Measurements from ENCODE around the gene GFOD1. TPM values are rescaled to one million over a fixed set of nuclear protein-coding genes. Genes with fewer than 3 reads are reported as not detected.

GFOD1 gene
- total RNA-seq, 1 donor from 2014 or later, result 51.6 TPM

DNA sequence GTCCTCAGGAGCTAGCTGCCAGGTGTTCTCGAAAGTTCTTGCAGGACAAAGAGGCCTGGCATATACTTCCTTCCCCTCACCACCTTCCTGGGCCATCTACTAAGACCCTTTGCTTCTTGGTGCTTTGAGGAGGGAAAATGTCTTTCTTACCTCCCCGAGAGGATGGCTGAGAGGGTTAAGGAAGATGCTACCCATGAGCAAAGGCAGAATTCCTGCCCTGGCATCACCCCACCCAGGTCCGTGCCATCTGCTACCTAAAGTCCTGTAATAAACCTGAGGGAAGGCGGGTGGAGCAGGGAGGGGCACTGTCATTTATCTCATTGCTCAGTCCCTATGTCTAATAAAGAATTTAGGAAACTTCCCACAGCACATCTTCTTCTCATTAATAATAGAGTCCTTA is 16.2 kb downstream of the GFOD1 start:
- no peaks in the 10 kb centered on the region for H3K27me3 ChIP-seq (ENCODE audit: low read depth)
- peak overlapping the region; percentile 76 for H3K27ac ChIP-seq (replicated peaks)

DNA sequence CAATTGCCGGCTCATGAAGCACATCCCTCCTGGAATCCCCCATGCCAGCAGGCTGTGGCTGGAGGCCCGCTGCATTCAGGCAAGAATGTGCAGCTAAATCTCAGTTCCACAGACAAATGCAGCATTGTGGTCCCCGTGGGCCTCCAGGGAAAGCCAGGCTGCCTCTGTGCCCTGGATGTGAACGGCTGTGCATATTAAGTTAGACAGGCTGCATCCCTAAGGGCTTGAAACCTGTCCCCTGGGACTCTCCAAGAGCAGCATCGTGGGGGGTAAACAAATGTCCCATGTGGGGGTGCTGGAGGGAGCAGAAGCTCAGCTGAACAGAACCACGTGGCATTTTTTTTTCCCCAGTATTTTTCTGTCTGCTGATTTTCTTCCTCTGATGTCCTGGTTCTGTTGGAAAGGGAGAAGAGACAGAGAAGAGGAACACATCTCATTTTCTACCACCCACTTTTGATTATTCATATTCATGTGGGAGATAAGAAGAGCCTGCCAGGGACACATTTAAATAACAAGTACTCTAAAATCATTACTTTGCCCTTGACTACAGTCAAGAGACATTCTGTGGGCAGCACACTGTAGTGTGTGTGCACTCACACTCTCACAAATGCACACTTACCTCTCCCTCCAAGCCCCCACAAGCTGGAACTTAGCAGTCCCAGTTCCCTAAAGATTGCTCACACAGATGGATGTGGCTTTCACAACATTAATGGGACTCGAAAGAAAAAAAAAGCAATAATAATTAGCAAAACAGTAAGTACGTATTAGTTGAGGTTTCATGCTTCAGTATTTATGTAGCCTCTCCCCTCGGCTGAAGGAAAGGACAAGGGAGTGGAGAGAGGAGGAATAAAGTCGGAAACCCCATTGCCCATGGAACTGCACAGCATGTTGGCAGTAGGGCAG is 16.9 kb downstream of the GFOD1 start:
- intact Hi-C loops (cut with micrococcal nuclease), result no loop called here
- no peak for DNase-seq
- peaks cover 91% of the 10 kb centered on the region for H3K4me1 ChIP-seq
- no peaks in the 10 kb centered on the region for H3K27me3 ChIP-seq (ENCODE audit: low read depth)
- TF ChIP-seq, protein P1, sequence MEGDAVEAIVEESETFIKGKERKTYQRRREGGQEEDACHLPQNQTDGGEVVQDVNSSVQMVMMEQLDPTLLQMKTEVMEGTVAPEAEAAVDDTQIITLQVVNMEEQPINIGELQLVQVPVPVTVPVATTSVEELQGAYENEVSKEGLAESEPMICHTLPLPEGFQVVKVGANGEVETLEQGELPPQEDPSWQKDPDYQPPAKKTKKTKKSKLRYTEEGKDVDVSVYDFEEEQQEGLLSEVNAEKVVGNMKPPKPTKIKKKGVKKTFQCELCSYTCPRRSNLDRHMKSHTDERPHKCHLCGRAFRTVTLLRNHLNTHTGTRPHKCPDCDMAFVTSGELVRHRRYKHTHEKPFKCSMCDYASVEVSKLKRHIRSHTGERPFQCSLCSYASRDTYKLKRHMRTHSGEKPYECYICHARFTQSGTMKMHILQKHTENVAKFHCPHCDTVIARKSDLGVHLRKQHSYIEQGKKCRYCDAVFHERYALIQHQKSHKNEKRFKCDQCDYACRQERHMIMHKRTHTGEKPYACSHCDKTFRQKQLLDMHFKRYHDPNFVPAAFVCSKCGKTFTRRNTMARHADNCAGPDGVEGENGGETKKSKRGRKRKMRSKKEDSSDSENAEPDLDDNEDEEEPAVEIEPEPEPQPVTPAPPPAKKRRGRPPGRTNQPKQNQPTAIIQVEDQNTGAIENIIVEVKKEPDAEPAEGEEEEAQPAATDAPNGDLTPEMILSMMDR (IDR thresholded peaks at IDR 0.05; ENCODE audit: borderline replicate concordance), result no peak
- H3K9me3 ChIP-seq (replicated peaks), result peaks cover 6% of the 10 kb centered on the region
- peak overlapping the region; percentile 76 for H3K27ac ChIP-seq (replicated peaks)
- peak overlapping the region; percentile 20 for H3K4me3 ChIP-seq
- H3K36me3 ChIP-seq, result peaks cover 11% of the 10 kb centered on the region

More for the DNA sequence above, 16.2 kb downstream of the GFOD1 start:
- peaks cover 11% of the 10 kb centered on the region for H3K36me3 ChIP-seq
- intact Hi-C loops (cut with micrococcal nuclease), result no loop called here
- H3K4me1 ChIP-seq, result peaks cover 86% of the 10 kb centered on the region
- TF ChIP-seq, protein P1 (IDR thresholded peaks at IDR 0.05; ENCODE audit: borderline replicate concordance), result no peak
- no peak overlapping the region for H3K4me3 ChIP-seq
- no peak for DNase-seq
- peaks cover 6% of the 10 kb centered on the region for H3K9me3 ChIP-seq (replicated peaks)

DNA sequence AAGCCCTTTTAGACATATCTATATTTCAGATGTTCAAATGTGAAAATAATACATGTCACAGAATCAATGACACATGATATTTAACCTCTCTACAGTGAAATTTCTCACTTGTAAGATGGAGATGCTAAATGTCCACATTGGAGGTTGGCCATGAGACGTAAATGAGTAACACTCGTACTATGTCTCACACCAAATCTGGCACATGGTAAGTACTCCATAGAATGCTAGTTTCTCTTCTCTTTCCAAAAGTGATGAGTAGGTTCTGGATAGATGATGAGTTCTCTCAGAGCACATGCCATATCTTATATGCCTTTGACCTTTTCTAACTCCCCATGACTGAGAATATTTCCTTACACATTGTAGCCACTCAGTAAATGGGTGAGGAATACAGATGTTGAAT is 17.7 kb downstream of the GFOD1 start:
- intact Hi-C loops (cut with micrococcal nuclease), result no loop called here
- H3K9me3 ChIP-seq (replicated peaks), result peaks cover 6% of the 10 kb centered on the region
- no peak overlapping the region for H3K4me3 ChIP-seq
- DNase-seq, result no peak
- H3K27me3 ChIP-seq (ENCODE audit: low read depth), result no peaks in the 10 kb centered on the region
- peaks cover 11% of the 10 kb centered on the region for H3K36me3 ChIP-seq
- H3K27ac ChIP-seq (replicated peaks), result peak overlapping the region; percentile 76
- H3K4me1 ChIP-seq, result peaks cover 96% of the 10 kb centered on the region
- TF ChIP-seq, protein P1 (IDR thresholded peaks at IDR 0.05; ENCODE audit: borderline replicate concordance), result no peak

DNA sequence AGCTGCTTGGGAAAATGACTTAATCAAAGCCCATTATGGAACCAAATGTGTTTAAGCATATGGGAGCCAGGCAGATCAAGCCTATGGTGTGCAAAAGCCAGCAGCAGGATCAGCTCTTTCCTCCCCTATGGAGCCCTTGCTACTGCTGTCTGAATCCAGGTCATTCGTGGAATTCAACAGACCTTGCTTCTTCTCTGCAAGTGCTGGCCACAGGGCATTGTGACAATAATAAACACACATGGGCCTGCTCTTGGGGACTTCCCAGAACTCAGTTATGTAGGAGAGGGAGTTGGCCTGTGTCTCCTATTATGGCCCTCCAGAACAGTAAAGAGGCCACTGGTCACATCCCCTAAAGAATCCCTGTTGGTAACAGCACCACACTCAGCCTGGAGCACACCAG is 18.6 kb downstream of the GFOD1 start:
- Histone ChIP-seq H3K9me3 (replicated peaks) (peaks cover 6% of the 10 kb centered on the region), H3K36me3 (peaks cover 11% of the 10 kb centered on the region), H3K4me1 (peaks cover 96% of the 10 kb centered on the region), H3K4me3 (no peak overlapping the region), H3K27me3 (ENCODE audit: low read depth) (no peaks in the 10 kb centered on the region), H3K27ac (replicated peaks) (peak overlapping the region; percentile 76)
- TF ChIP-seq, protein P1 (IDR thresholded peaks at IDR 0.05; ENCODE audit: borderline replicate concordance), result no peak
- intact Hi-C loops (cut with micrococcal nuclease), result no loop called here
- DNase-seq, result no peak

DNA sequence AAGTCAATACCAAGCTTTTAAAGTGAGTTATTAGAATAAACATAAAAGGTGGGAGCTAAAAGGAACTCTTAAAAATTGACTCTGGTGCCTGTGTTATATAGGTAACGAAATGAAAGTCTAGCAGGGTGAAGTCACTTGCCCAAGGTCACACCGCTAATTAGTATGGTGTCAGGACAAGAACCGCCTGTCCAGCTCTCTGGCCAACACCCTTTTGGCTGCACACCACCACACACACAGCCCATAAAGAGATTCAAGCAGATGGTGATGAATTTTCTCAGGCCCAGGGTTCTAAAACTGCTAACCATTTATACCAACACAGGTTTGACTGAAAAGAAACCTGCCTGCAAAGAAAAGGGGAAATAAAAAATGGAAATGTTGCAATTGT is 20.2 kb downstream of the GFOD1 start:
- no peak for DNase-seq
- no peaks in the 10 kb centered on the region for H3K27me3 ChIP-seq (ENCODE audit: low read depth)
- peaks cover 95% of the 10 kb centered on the region for H3K4me1 ChIP-seq
- intact Hi-C loops (cut with micrococcal nuclease), result no loop called here
- H3K9me3 ChIP-seq (replicated peaks), result peaks cover 6% of the 10 kb centered on the region
- TF ChIP-seq, protein P1 (IDR thresholded peaks at IDR 0.05; ENCODE audit: borderline replicate concordance), result no peak
- peak overlapping the region; percentile 76 for H3K27ac ChIP-seq (replicated peaks)
- H3K36me3 ChIP-seq, result peaks cover 11% of the 10 kb centered on the region
- H3K4me3 ChIP-seq, result peak overlapping the region; percentile 24
